Prostate gland (tissue), 2 donors: ENCODE results near the gene C10orf90. TPM values are rescaled to one million over a fixed set of nuclear protein-coding genes. Genes with fewer than 3 reads are reported as not detected.

ENCODE experiments used
- DNase-seq: peaks from one replicate; pipeline ENCODE4 v3.0.0-alpha.2; 2019; ENCODE audit warnings: low spot score
- H3K27ac ChIP-seq, 2 donors: fragments of 200-600 bp; sonication (generic); 2 replicates each; pipeline ENCODE4 v1.5.1; 2017 to 2019
- H3K27me3 ChIP-seq: fragments of 200-600 bp; sonication (generic); replicated peaks from 2 replicates; pipeline ENCODE4 v1.5.1; 2019; ENCODE audit not compliant: insufficient read depth
- H3K36me3 ChIP-seq, 2 donors: fragments of 200-600 bp; sonication (generic); 1 replicate in 1 of 2; 2 replicates in 1 of 2; pipeline versions ENCODE4 v1.5.1 to v1.8.1; 2017 to 2019
- H3K4me1 ChIP-seq: fragments of 200-600 bp; sonication (generic); replicated peaks from 2 replicates; pipeline ENCODE4 v1.5.1; 2019
- H3K4me3 ChIP-seq, 2 donors: fragments of 200-600 bp; sonication (generic); 2 replicates each; pipeline ENCODE4 v1.5.1; 2017 to 2019
- H3K9me3 ChIP-seq: fragments of 200-600 bp; sonication (generic); 2 replicates; pipeline ENCODE4 v1.5.1; 2017
- CTCF ChIP-seq, 4 experiments: fragments of 200-600 bp in 2 of 4; fragments of 450-650 bp in 2 of 4; sonication (generic) in 2 of 4; IDR thresholded peaks; 1 replicate in 3 of 4; 2 replicates in 1 of 4; pipeline ENCODE4 v1.5.1; 2016 to 2019; ENCODE audit warnings: antibody characterized with exemption in 4 of 4, mild to moderate bottlenecking in 2 of 4, moderate library complexity in 2 of 4
- POLR2A ChIP-seq: fragments of 450-650 bp; IDR thresholded peaks from one replicate; pipeline ENCODE4 v1.6.1; 2016; ENCODE audit warnings: antibody characterized with exemption, mild to moderate bottlenecking
- POLR2AphosphoS5 ChIP-seq: sonication (generic); formaldehyde crosslinking; IDR thresholded peaks from one replicate; pipeline ENCODE4 v1.6.1; 2017; ENCODE audit warnings: antibody characterized with exemption
- WGBS: methylation state at CpG from one replicate; pipeline ENCODE4 v1.1.5; 2018; 5-methylcytosine and 5-hydroxymethylcytosine counted together
- intact Hi-C: fragments of 100-400 bp; cut with DNase I; formaldehyde crosslinking; loops from one replicate; pipeline ENCODE4 v1.14.2; 2022
- total RNA-seq, 2 donors: library from RNA; depleted of rRNA; stranded (reverse); fragments of >200 nt; gene quantifications; one replicate each; pipeline ENCODE4 v1.1.0, GENCODE V29; 2016

The C10orf90 gene
- total RNA-seq, 2 donors from 2014 or later = 0.45 TPM; not detected in 1

GRCh38 chr10:126397640-126398382 lies 272.7 kb downstream of the C10orf90 start:
- Histone ChIP-seq H3K4me1 (no peaks in the 10 kb centered on the region), H3K27me3 (no peaks in the 10 kb centered on the region), H3K36me3 (no peaks in the 10 kb centered on the region), H3K9me3 (no peaks in the 10 kb centered on the region), H3K27ac (no peak overlapping the region), H3K4me3 (no peak overlapping the region)
- WGBS = 76% methylated on average over 4 of the region's 4 CpGs
- DNase-seq = no peak
- intact Hi-C loops = no loop called here
- no peak for TF ChIP-seq POLR2AphosphoS5
- no peak for TF ChIP-seq POLR2A
- TF ChIP-seq CTCF (IDR thresholded peaks at IDR 0.05) = no peak

GRCh38 chr10:126397156-126397555 lies 273.3 kb downstream of the C10orf90 start:
- no peaks in the 10 kb centered on the region for H3K36me3 ChIP-seq
- H3K9me3 ChIP-seq = no peaks in the 10 kb centered on the region
- H3K4me3 ChIP-seq = no peak overlapping the region
- H3K27ac ChIP-seq = no peak overlapping the region
- H3K27me3 ChIP-seq = no peaks in the 10 kb centered on the region
- no peaks in the 10 kb centered on the region for H3K4me1 ChIP-seq
- no peak for DNase-seq
- WGBS = 94% methylated on average over 3 of the region's 3 CpGs
- no peak for TF ChIP-seq POLR2AphosphoS5
- no peak for TF ChIP-seq CTCF (IDR thresholded peaks at IDR 0.05)
- TF ChIP-seq POLR2A = no peak
- intact Hi-C loops = no loop called here

- intact Hi-C loops = no loop called here
- WGBS = 100% methylated on average over 2 of the region's 2 CpGs
- H3K4me1 ChIP-seq = no peaks in the 10 kb centered on the region
Measured at GRCh38 chr10:126394948-126395347, 275.5 kb downstream of the C10orf90 start.

GRCh38 chr10:126393076-126393475 lies 277.4 kb downstream of the C10orf90 start:
- H3K36me3 ChIP-seq = no peaks in the 10 kb centered on the region
- H3K27ac ChIP-seq = no peak overlapping the region
- no peaks in the 10 kb centered on the region for H3K4me1 ChIP-seq
- WGBS = 81% methylated on average over 4 of the region's 4 CpGs
- intact Hi-C loops = no loop called here
- H3K27me3 ChIP-seq = no peaks in the 10 kb centered on the region
- TF ChIP-seq CTCF (IDR thresholded peaks at IDR 0.05) (no peak), POLR2A (no peak), POLR2AphosphoS5 (no peak)
- no peaks in the 10 kb centered on the region for H3K9me3 ChIP-seq
- H3K4me3 ChIP-seq = no peak overlapping the region
- no peak for DNase-seq

More at GRCh38 chr10:126394948-126395347, 275.5 kb downstream of the C10orf90 start:
- no peaks in the 10 kb centered on the region for H3K9me3 ChIP-seq
- no peak for DNase-seq
- H3K36me3 ChIP-seq = no peaks in the 10 kb centered on the region
- H3K27ac ChIP-seq = no peak overlapping the region
- TF ChIP-seq POLR2A = no peak
- no peak for TF ChIP-seq CTCF (IDR thresholded peaks at IDR 0.05)
- TF ChIP-seq POLR2AphosphoS5 = no peak
- no peaks in the 10 kb centered on the region for H3K27me3 ChIP-seq
- no peak overlapping the region for H3K4me3 ChIP-seq

- no peak overlapping the region for H3K27ac ChIP-seq
- no peaks in the 10 kb centered on the region for H3K36me3 ChIP-seq
- H3K9me3 ChIP-seq = no peaks in the 10 kb centered on the region
- intact Hi-C loops = no loop called here
- TF ChIP-seq POLR2A (no peak), POLR2AphosphoS5 (no peak), CTCF (IDR thresholded peaks at IDR 0.05) (no peak)
- no peaks in the 10 kb centered on the region for H3K4me1 ChIP-seq
- WGBS = 66% methylated on average over 8 of the region's 8 CpGs
- no peak for DNase-seq
- H3K4me3 ChIP-seq = no peak overlapping the region
- H3K27me3 ChIP-seq = no peaks in the 10 kb centered on the region
Measured at GRCh38 chr10:126392469-126392868, 278.0 kb downstream of the C10orf90 start.
